H9 (cell line): ENCODE measurements around the gene GRAP2. TPM values are rescaled to one million over a fixed set of nuclear protein-coding genes. Genes with fewer than 3 reads are reported as not detected.

Experiments used
- DNase-seq: peaks from one replicate; pipeline ENCODE4 v3.0.0-alpha.2; 2017
- H2AFZ ChIP-seq: one replicate; pipeline ENCODE4 v1.6.1; 2013; ENCODE audit warnings: mild to moderate bottlenecking, low read length, control low read depth, moderate library complexity
- H2AK5ac ChIP-seq: 2 replicates; pipeline ENCODE4 v1.6.1; 2013; ENCODE audit warnings: low read length, control low read depth, mixed read lengths; ENCODE audit not compliant: insufficient read length
- H2BK120ac ChIP-seq: one replicate; pipeline ENCODE4 v1.6.1; 2013; ENCODE audit warnings: low read depth, mild to moderate bottlenecking, low read length, control low read depth, inconsistent platforms; ENCODE audit not compliant: poor library complexity, severe bottlenecking
- H2BK12ac ChIP-seq: 2 replicates; pipeline ENCODE4 v1.6.1; 2013; ENCODE audit warnings: low read length, control low read depth, mixed read lengths, low read depth; ENCODE audit not compliant: insufficient read length
- H2BK15ac ChIP-seq: 2 replicates; pipeline ENCODE4 v1.6.1; 2013; ENCODE audit warnings: low read depth, low read length, control low read depth
- H2BK20ac ChIP-seq: one replicate; pipeline ENCODE4 v1.6.1; 2013; ENCODE audit warnings: low read depth, mild to moderate bottlenecking, low read length, control low read depth, inconsistent platforms; ENCODE audit not compliant: poor library complexity, severe bottlenecking
- H2BK5ac ChIP-seq: 2 replicates; pipeline ENCODE4 v1.6.1; 2013; ENCODE audit warnings: low read length, control low read depth, mixed read lengths; ENCODE audit not compliant: insufficient read length
- H3K14ac ChIP-seq: 2 replicates; pipeline ENCODE4 v1.6.1; 2013; ENCODE audit warnings: low read length, control low read depth; ENCODE audit not compliant: insufficient read depth
- H3K18ac ChIP-seq: 2 replicates; pipeline ENCODE4 v1.6.1; 2013; ENCODE audit warnings: low read depth, mild to moderate bottlenecking, mixed read lengths, low read length, control low read depth; ENCODE audit not compliant: insufficient read length
- H3K23ac ChIP-seq: 2 replicates; pipeline ENCODE4 v1.6.1; 2013; ENCODE audit warnings: low read length, control low read depth, mixed read lengths, low read depth; ENCODE audit not compliant: insufficient read length
- H3K23me2 ChIP-seq: 2 replicates; pipeline ENCODE4 v1.6.1; 2013; ENCODE audit warnings: low read depth, mild to moderate bottlenecking, mixed read lengths, low read length, control low read depth; ENCODE audit not compliant: insufficient read length, poor library complexity, severe bottlenecking
- H3K27ac ChIP-seq: 2 replicates; pipeline ENCODE4 v1.5.1; 2013; ENCODE audit warnings: low read length, control low read depth, mixed read lengths, low read depth; ENCODE audit not compliant: insufficient read length
- H3K27me3 ChIP-seq: 2 replicates; pipeline ENCODE4 v1.6.1; 2013; ENCODE audit warnings: low read length, control low read depth, inconsistent platforms; ENCODE audit not compliant: insufficient read depth
- H3K4ac ChIP-seq: 2 replicates; pipeline ENCODE4 v1.6.1; 2013; ENCODE audit warnings: low read depth, mild to moderate bottlenecking, control low read depth, inconsistent platforms, low read length, moderate library complexity
- H3K4me1 ChIP-seq: 2 replicates; pipeline ENCODE4 v1.6.1; 2013; ENCODE audit warnings: low read length, control low read depth, inconsistent platforms; ENCODE audit not compliant: insufficient read depth
- H3K4me2 ChIP-seq: 2 replicates; pipeline ENCODE4 v1.6.1; 2013; ENCODE audit warnings: low read length, control low read depth, mixed read lengths; ENCODE audit not compliant: insufficient read length, insufficient read depth
- H3K56ac ChIP-seq: 2 replicates; pipeline ENCODE4 v1.6.1; 2013; ENCODE audit warnings: low read depth, mild to moderate bottlenecking, mixed read lengths, low read length, control low read depth; ENCODE audit not compliant: insufficient read length
- H3K79me1 ChIP-seq: 2 replicates; pipeline ENCODE4 v1.6.1; 2013; ENCODE audit warnings: low read depth, mild to moderate bottlenecking, moderate library complexity, low read length, control low read depth, inconsistent platforms; ENCODE audit not compliant: insufficient read depth, poor library complexity, severe bottlenecking
- H3K79me2 ChIP-seq: 2 replicates; pipeline ENCODE4 v1.6.1; 2013; ENCODE audit warnings: low read length, control low read depth, inconsistent platforms; ENCODE audit not compliant: insufficient read depth
- H3K9ac ChIP-seq: 2 replicates; pipeline ENCODE4 v1.6.1; 2013; ENCODE audit warnings: low read length, control low read depth, mixed read lengths; ENCODE audit not compliant: insufficient read length; ENCODE audit errors: extremely low read depth
- H3K9me3 ChIP-seq: one replicate; pipeline ENCODE4 v1.6.1; 2013; ENCODE audit warnings: low read depth, low read length, inconsistent platforms; ENCODE audit not compliant: control insufficient read depth
- H3T11ph ChIP-seq: one replicate; pipeline ENCODE4 v1.6.1; 2013; ENCODE audit warnings: mild to moderate bottlenecking, low read length, control low read depth, inconsistent platforms
- H4K20me1 ChIP-seq: one replicate; pipeline ENCODE4 v1.6.1; 2013; ENCODE audit not compliant: control insufficient read depth, insufficient read length, insufficient read depth
- H4K5ac ChIP-seq: 2 replicates; pipeline ENCODE4 v1.6.1; 2013; ENCODE audit warnings: low read depth, mild to moderate bottlenecking, mixed read lengths, low read length, control low read depth; ENCODE audit not compliant: insufficient read length
- H4K8ac ChIP-seq: replicated peaks from 2 replicates; pipeline ENCODE4 v1.6.1; 2013; ENCODE audit warnings: low read length, control low read depth, mixed read lengths, low read depth; ENCODE audit not compliant: insufficient read length
- H4K91ac ChIP-seq: 2 replicates; pipeline ENCODE4 v1.6.1; 2013; ENCODE audit warnings: low read depth, mild to moderate bottlenecking, moderate library complexity, mixed read lengths, low read length, control low read depth; ENCODE audit not compliant: insufficient read length
- H3K27ac Mint-ChIP-seq, 3 experiments: 2 replicates in 2 of 3; 3 replicates in 1 of 3; pipeline ENCODE4 v1.8.0; 2020 to 2021; ENCODE audit warnings: mixed read lengths in 3 of 3, mild to moderate bottlenecking in 1 of 3, moderate library complexity in 1 of 3
- H3K27me3 Mint-ChIP-seq: 2 replicates; pipeline ENCODE4 v1.8.0; 2021; ENCODE audit warnings: low read depth, mild to moderate bottlenecking, moderate library complexity, mixed read lengths
- H3K36me3 Mint-ChIP-seq, 3 experiments: 2 replicates in 2 of 3; 3 replicates in 1 of 3; pipeline ENCODE4 v1.8.0; 2020 to 2021; ENCODE audit warnings: low read depth in 3 of 3, mixed read lengths in 3 of 3; ENCODE audit not compliant: insufficient read depth in 1 of 3
- H3K4me1 Mint-ChIP-seq, 2 experiments: 2 replicates each; pipeline ENCODE4 v1.8.0; 2020; ENCODE audit warnings: mixed read lengths in 2 of 2
- H3K4me3 Mint-ChIP-seq, 2 experiments: 2 replicates in 1 of 2; 3 replicates in 1 of 2; pipeline ENCODE4 v1.8.0; 2020 to 2021; ENCODE audit warnings: mild to moderate bottlenecking in 2 of 2, mixed read lengths in 2 of 2, moderate library complexity in 1 of 2
- H3K9me3 Mint-ChIP-seq, 2 experiments: 2 replicates in 1 of 2; 3 replicates in 1 of 2; pipeline ENCODE4 v1.8.0; 2020; ENCODE audit warnings: mild to moderate bottlenecking in 2 of 2, mixed read lengths in 2 of 2, moderate library complexity in 1 of 2
- CTCF ChIP-seq: fragments of 200-600 bp; sonication (generic); conservative IDR thresholded peaks from 3 replicates; pipeline ENCODE4 v1.8.0; 2021; ENCODE audit warnings: antibody characterized with exemption, mild to moderate bottlenecking
- WGBS: extraction: QIAGEN DNeasy Blood & Tissue Kit; methylation state at CpG from one replicate; pipeline ENCODE4 v1.1.7; 2013; ENCODE audit warnings: missing lambda C conversion rate, low lambda C conversion rate, mixed read lengths; ENCODE audit not compliant: insufficient read length; ENCODE audit errors: extremely low coverage; 5-methylcytosine and 5-hydroxymethylcytosine counted together
- total RNA-seq: library from RNA; stranded (reverse); gene quantifications from 2 replicates; pipeline ENCODE4 v1.2.1, GENCODE V29; 2021

The GRAP2 gene
- total RNA-seq, 1 experiment from 2014 or later = not detected

DNA sequence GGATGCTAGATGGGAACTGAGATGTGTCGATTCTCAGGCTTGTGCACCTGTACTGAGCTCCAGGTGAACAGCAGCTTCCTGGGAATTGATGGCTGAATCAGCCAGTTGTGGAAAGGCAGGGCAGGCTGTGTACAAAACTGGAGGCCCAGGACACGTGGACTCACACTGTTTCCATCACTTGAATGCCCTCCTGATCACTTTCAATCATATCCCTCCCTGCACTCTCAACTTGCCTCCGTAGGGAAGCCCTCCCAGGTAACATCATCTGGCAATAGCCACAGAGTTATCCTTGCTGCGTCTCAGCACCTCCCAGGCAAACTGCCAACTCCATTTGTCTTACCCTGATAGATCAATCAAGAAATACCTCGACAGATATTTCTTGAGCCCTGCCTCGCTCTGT, 104.0 kb downstream of the GRAP2 start:
- Histone ChIP-seq H3K18ac (no peak overlapping the region), H3K23me2 (peaks cover 4% of the 10 kb centered on the region), H2AK5ac (no peak overlapping the region), H4K20me1 (peaks cover 5% of the 10 kb centered on the region), H3K79me2 (peaks cover 6% of the 10 kb centered on the region; the same call in 1 of the 2 replicates), H3K9ac (no peak overlapping the region), H3K27me3 (no peaks in the 10 kb centered on the region), H2BK20ac (no peak overlapping the region), H4K8ac (no peak overlapping the region), H3K23ac (no peak overlapping the region), H3K9me3 (no peaks in the 10 kb centered on the region), H3K14ac (no peak overlapping the region), H3T11ph (no peak overlapping the region), H2BK5ac (no peak overlapping the region), H2BK120ac (no peak overlapping the region), H3K79me1 (peaks cover 7% of the 10 kb centered on the region), H3K4me1 (peaks cover 10% of the 10 kb centered on the region), H2BK12ac (no peak overlapping the region), H4K91ac (no peak overlapping the region), H2AFZ (no peak overlapping the region), H3K27ac (no peak overlapping the region), H3K4me2 (no peak overlapping the region), H2BK15ac (no peak overlapping the region), H4K5ac (no peak overlapping the region), H3K4ac (no peak overlapping the region), H3K56ac (no peak overlapping the region)
- no CpG with 5 or more reads among the region's 6 CpGs for WGBS
- no peak overlapping the region for H3K4me3 Mint-ChIP-seq
- peak overlapping the region in 1 of 3 experiments; percentile 7; a peak in 1 of 7 replicates for H3K27ac Mint-ChIP-seq
- DNase-seq = no peak
- no peaks in the 10 kb centered on the region for H3K9me3 Mint-ChIP-seq
- TF ChIP-seq CTCF = no peak
- peaks cover 25% of the 10 kb centered on the region for H3K27me3 Mint-ChIP-seq
- H3K4me1 Mint-ChIP-seq = peaks cover 64 to 70% of the 10 kb centered on the region in 2 experiments
- peaks cover 4 to 9% (median 5%) of the 10 kb centered on the region in 3 experiments; a peak in 6 of 7 replicates for H3K36me3 Mint-ChIP-seq
